Skeletal muscle tissue (tissue), 4 donors: ENCODE data around the gene SYNRG. TPM values are rescaled to one million over a fixed set of nuclear protein-coding genes. Genes with fewer than 3 reads are reported as not detected.

ENCODE experiments used
- H3K27ac ChIP-seq: one replicate; pipeline ENCODE4 v1.7.0; 2013; ENCODE audit warnings: mild to moderate bottlenecking, low read depth, low read length, inconsistent platforms
- H3K27me3 ChIP-seq, 3 donors: one replicate each; pipeline ENCODE4 v1.7.0; 2013; ENCODE audit warnings: low read length in 3 of 3; ENCODE audit not compliant: control insufficient read depth in 3 of 3, insufficient read depth in 3 of 3
- H3K36me3 ChIP-seq, 3 donors: one replicate each; pipeline ENCODE4 v1.7.0; 2013; ENCODE audit warnings: low read length in 3 of 3; ENCODE audit not compliant: control insufficient read depth in 3 of 3, insufficient read depth in 3 of 3
- H3K4me1 ChIP-seq, 3 donors: one replicate each; pipeline ENCODE4 v1.7.0; 2013; ENCODE audit warnings: low read length in 3 of 3, mild to moderate bottlenecking in 3 of 3; ENCODE audit not compliant: control insufficient read depth in 3 of 3, insufficient read depth in 3 of 3
- H3K4me3 ChIP-seq, 3 donors: one replicate each; pipeline ENCODE4 v1.7.0; 2013; ENCODE audit warnings: low read length in 3 of 3
- H3K9ac ChIP-seq, 3 donors: one replicate each; pipeline ENCODE4 v1.7.0; 2013; ENCODE audit warnings: low read length in 3 of 3, mild to moderate bottlenecking in 3 of 3, moderate library complexity in 2 of 3, low read depth in 1 of 3
- H3K9me3 ChIP-seq, 3 donors: one replicate each; pipeline ENCODE4 v1.7.0; 2013; ENCODE audit warnings: low read length in 3 of 3; ENCODE audit not compliant: control insufficient read depth in 3 of 3
- total RNA-seq: library from RNA; depleted of rRNA; stranded (reverse); fragments of >200 nt; gene quantifications from one replicate; pipeline ENCODE4 v1.2.3, GENCODE V29; 2014
- donor health status: Osteomylitis.

SYNRG gene
- total RNA-seq, 1 donor from 2014 or later: 29.2 TPM

- Histone ChIP-seq H3K4me3 (peak overlapping the region; percentile 81 to 89 (median 85)), H3K9me3 (no peaks in the 10 kb centered on the region), H3K27me3 (no peaks in the 10 kb centered on the region), H3K36me3 (peaks cover 0 to 3% (median 2%) of the 10 kb centered on the region in 3 donors), H3K4me1 (peaks cover 7 to 13% (median 7%) of the 10 kb centered on the region in 3 donors), H3K9ac (peak overlapping the region in 2 of 3 donors; percentile 86 to 97), H3K27ac (no peak overlapping the region)
Observed at GRCh38 chr17:37607637-37608331, 1.4 kb downstream of the SYNRG start.

GRCh38 chr17:37605813-37606505 lies 3.3 kb downstream of the SYNRG start:
- Histone ChIP-seq H3K9me3 (no peaks in the 10 kb centered on the region), H3K27ac (no peak overlapping the region), H3K4me1 (peaks cover 7 to 13% (median 7%) of the 10 kb centered on the region in 3 donors), H3K9ac (no peak overlapping the region), H3K27me3 (no peaks in the 10 kb centered on the region), H3K4me3 (no peak overlapping the region), H3K36me3 (no peaks in the 10 kb centered on the region)

GRCh38 chr17:37605081-37605480 lies 4.1 kb downstream of the SYNRG start:
- H3K4me1 ChIP-seq: peaks cover 7 to 13% (median 7%) of the 10 kb centered on the region in 3 donors
- H3K36me3 ChIP-seq: peaks cover 0 to 4% (median 0%) of the 10 kb centered on the region in 3 donors
- H3K4me3 ChIP-seq: no peak overlapping the region
- H3K9ac ChIP-seq: no peak overlapping the region
- no peak overlapping the region for H3K27ac ChIP-seq
- no peaks in the 10 kb centered on the region for H3K9me3 ChIP-seq
- H3K27me3 ChIP-seq: no peaks in the 10 kb centered on the region

GRCh38 chr17:37604556-37604955 lies 4.7 kb downstream of the SYNRG start:
- peaks cover 0 to 6% (median 0%) of the 10 kb centered on the region in 3 donors for H3K36me3 ChIP-seq
- H3K4me3 ChIP-seq: no peak overlapping the region
- H3K27ac ChIP-seq: no peak overlapping the region
- H3K4me1 ChIP-seq: peaks cover 4 to 13% (median 7%) of the 10 kb centered on the region in 3 donors
- no peak overlapping the region for H3K9ac ChIP-seq
- no peaks in the 10 kb centered on the region for H3K9me3 ChIP-seq
- H3K27me3 ChIP-seq: no peaks in the 10 kb centered on the region

GRCh38 chr17:37598145-37598544 lies 11.1 kb downstream of the SYNRG start:
- Histone ChIP-seq H3K9me3 (no peaks in the 10 kb centered on the region), H3K36me3 (peaks cover 11 to 45% (median 44%) of the 10 kb centered on the region in 3 donors), H3K4me1 (no peaks in the 10 kb centered on the region), H3K9ac (no peak overlapping the region), H3K27me3 (no peaks in the 10 kb centered on the region), H3K4me3 (no peak overlapping the region), H3K27ac (no peak overlapping the region)

GRCh38 chr17:37592291-37592690 lies 16.9 kb downstream of the SYNRG start:
- Histone ChIP-seq H3K27ac (no peak overlapping the region), H3K27me3 (no peaks in the 10 kb centered on the region), H3K4me3 (no peak overlapping the region), H3K9ac (no peak overlapping the region), H3K4me1 (no peaks in the 10 kb centered on the region), H3K36me3 (peaks cover 6 to 26% (median 24%) of the 10 kb centered on the region in 3 donors), H3K9me3 (no peaks in the 10 kb centered on the region)

- H3K4me1 ChIP-seq: no peaks in the 10 kb centered on the region
- H3K27me3 ChIP-seq: no peaks in the 10 kb centered on the region
- H3K9ac ChIP-seq: no peak overlapping the region
- no peaks in the 10 kb centered on the region for H3K9me3 ChIP-seq
- H3K4me3 ChIP-seq: no peak overlapping the region
- H3K36me3 ChIP-seq: peaks cover 19 to 43% (median 39%) of the 10 kb centered on the region in 3 donors
- no peak overlapping the region for H3K27ac ChIP-seq
Observed at GRCh38 chr17:37585066-37585465, 24.2 kb downstream of the SYNRG start.

GRCh38 chr17:37576281-37576680 lies 32.9 kb downstream of the SYNRG start:
- Histone ChIP-seq H3K4me1 (no peaks in the 10 kb centered on the region), H3K4me3 (no peak overlapping the region), H3K9me3 (no peaks in the 10 kb centered on the region), H3K27me3 (no peaks in the 10 kb centered on the region), H3K27ac (no peak overlapping the region), H3K36me3 (peaks cover 7 to 30% (median 25%) of the 10 kb centered on the region in 3 donors), H3K9ac (no peak overlapping the region)

GRCh38 chr17:37574427-37574826 lies 34.8 kb downstream of the SYNRG start:
- H3K9me3 ChIP-seq: no peaks in the 10 kb centered on the region
- H3K4me1 ChIP-seq: no peaks in the 10 kb centered on the region
- H3K9ac ChIP-seq: no peak overlapping the region
- no peaks in the 10 kb centered on the region for H3K27me3 ChIP-seq
- H3K4me3 ChIP-seq: no peak overlapping the region
- H3K27ac ChIP-seq: no peak overlapping the region
- H3K36me3 ChIP-seq: peaks cover 13 to 40% (median 33%) of the 10 kb centered on the region in 3 donors

- H3K36me3 ChIP-seq: peaks cover 19 to 60% (median 39%) of the 10 kb centered on the region in 3 donors
- H3K4me3 ChIP-seq: no peak overlapping the region
Observed at GRCh38 chr17:37571674-37572073, 37.5 kb downstream of the SYNRG start.

More at GRCh38 chr17:37571674-37572073, 37.5 kb downstream of the SYNRG start:
- Histone ChIP-seq H3K4me1 (no peaks in the 10 kb centered on the region), H3K9ac (no peak overlapping the region), H3K27me3 (no peaks in the 10 kb centered on the region), H3K9me3 (no peaks in the 10 kb centered on the region), H3K27ac (no peak overlapping the region)
